Measurements from ENCODE around the gene ANKHD1. TPM values are rescaled to one million over a fixed set of nuclear protein-coding genes. Genes with fewer than 3 reads are reported as not detected.

ANKHD1 gene
- total RNA-seq, 1 experiment from 2014 or later, result 113 TPM

- TF ChIP-seq, protein P1, sequence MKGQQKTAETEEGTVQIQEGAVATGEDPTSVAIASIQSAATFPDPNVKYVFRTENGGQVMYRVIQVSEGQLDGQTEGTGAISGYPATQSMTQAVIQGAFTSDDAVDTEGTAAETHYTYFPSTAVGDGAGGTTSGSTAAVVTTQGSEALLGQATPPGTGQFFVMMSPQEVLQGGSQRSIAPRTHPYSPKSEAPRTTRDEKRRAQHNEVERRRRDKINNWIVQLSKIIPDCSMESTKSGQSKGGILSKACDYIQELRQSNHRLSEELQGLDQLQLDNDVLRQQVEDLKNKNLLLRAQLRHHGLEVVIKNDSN (CRISPR knock-in tag; IDR thresholded peaks at IDR 0.05), result peak; percentile 93
- TF ChIP-seq RELA (CRISPR knock-in tag; IDR thresholded peaks at IDR 0.05; ENCODE audit: borderline replicate concordance) (peak; percentile 93), NR2C2 (CRISPR knock-in tag; IDR thresholded peaks at IDR 0.05) (peak; percentile 44; the same call in 1 of the 2 replicates), ATF1 (CRISPR knock-in tag; IDR thresholded peaks at IDR 0.05) (no peak), NFATC4 (CRISPR knock-in tag; IDR thresholded peaks at IDR 0.05) (no peak), JUN (CRISPR knock-in tag; IDR thresholded peaks at IDR 0.05) (peak; percentile 40; the same call in 1 of the 2 replicates), GTF2I (CRISPR knock-in tag; conservative IDR thresholded peaks at IDR 0.05) (no peak), GRHL2 (CRISPR knock-in tag; IDR thresholded peaks at IDR 0.05; ENCODE audit: insufficient replicate concordance, severe bottlenecking) (no peak), KAT7 (CRISPR knock-in tag; IDR thresholded peaks at IDR 0.05; ENCODE audit: borderline replicate concordance) (0 out of 2 replicates have a peak, but pooled peaks have one; percentile 86), ZNF263 (CRISPR knock-in tag; IDR thresholded peaks at IDR 0.05; ENCODE audit: low read depth) (no peak), ZNF396 (CRISPR knock-in tag; IDR thresholded peaks at IDR 0.05; ENCODE audit: borderline replicate concordance) (no peak), EMX1 (CRISPR knock-in tag; IDR thresholded peaks at IDR 0.05) (0 out of 2 replicates have a peak, but pooled peaks have one; percentile 53), ZNF232 (CRISPR knock-in tag; IDR thresholded peaks at IDR 0.05) (no peak), ZNF138 (CRISPR knock-in tag; conservative IDR thresholded peaks at IDR 0.05) (0 out of 2 replicates have a peak, but pooled peaks have one; percentile 61), SP1 (CRISPR knock-in tag; conservative IDR thresholded peaks at IDR 0.05) (peak; percentile 90; the same call in 1 of the 2 replicates), PRRX2 (CRISPR knock-in tag; IDR thresholded peaks at IDR 0.05) (peak; percentile 70), E2F4 (CRISPR knock-in tag; IDR thresholded peaks at IDR 0.05; ENCODE audit: borderline replicate concordance, low read depth) (no peak), GABPB1 (CRISPR knock-in tag; IDR thresholded peaks at IDR 0.05) (no peak), ZNF423 (CRISPR knock-in tag; IDR thresholded peaks at IDR 0.05) (peak; percentile 59), ESRRA (CRISPR knock-in tag; IDR thresholded peaks at IDR 0.05; ENCODE audit: borderline replicate concordance) (peak; percentile 72; the same call in 1 of the 2 replicates), TCF7 (CRISPR knock-in tag; IDR thresholded peaks at IDR 0.05; ENCODE audit: low read depth) (no peak; the same call in 1 of the 2 replicates), HMGA2 (CRISPR knock-in tag; IDR thresholded peaks at IDR 0.05) (peak; percentile 10; the same call in 1 of the 2 replicates)
- TF ChIP-seq, protein P2, sequence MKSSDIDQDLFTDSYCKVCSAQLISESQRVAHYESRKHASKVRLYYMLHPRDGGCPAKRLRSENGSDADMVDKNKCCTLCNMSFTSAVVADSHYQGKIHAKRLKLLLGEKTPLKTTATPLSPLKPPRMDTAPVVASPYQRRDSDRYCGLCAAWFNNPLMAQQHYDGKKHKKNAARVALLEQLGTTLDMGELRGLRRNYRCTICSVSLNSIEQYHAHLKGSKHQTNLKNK (CRISPR knock-in tag; IDR thresholded peaks at IDR 0.05), result no peak
- TF ChIP-seq, protein P3, sequence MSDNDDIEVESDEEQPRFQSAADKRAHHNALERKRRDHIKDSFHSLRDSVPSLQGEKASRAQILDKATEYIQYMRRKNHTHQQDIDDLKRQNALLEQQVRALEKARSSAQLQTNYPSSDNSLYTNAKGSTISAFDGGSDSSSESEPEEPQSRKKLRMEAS (CRISPR knock-in tag; IDR thresholded peaks at IDR 0.05), result peak; percentile 99
- TF ChIP-seq, protein P4, sequence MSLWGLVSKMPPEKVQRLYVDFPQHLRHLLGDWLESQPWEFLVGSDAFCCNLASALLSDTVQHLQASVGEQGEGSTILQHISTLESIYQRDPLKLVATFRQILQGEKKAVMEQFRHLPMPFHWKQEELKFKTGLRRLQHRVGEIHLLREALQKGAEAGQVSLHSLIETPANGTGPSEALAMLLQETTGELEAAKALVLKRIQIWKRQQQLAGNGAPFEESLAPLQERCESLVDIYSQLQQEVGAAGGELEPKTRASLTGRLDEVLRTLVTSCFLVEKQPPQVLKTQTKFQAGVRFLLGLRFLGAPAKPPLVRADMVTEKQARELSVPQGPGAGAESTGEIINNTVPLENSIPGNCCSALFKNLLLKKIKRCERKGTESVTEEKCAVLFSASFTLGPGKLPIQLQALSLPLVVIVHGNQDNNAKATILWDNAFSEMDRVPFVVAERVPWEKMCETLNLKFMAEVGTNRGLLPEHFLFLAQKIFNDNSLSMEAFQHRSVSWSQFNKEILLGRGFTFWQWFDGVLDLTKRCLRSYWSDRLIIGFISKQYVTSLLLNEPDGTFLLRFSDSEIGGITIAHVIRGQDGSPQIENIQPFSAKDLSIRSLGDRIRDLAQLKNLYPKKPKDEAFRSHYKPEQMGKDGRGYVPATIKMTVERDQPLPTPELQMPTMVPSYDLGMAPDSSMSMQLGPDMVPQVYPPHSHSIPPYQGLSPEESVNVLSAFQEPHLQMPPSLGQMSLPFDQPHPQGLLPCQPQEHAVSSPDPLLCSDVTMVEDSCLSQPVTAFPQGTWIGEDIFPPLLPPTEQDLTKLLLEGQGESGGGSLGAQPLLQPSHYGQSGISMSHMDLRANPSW (CRISPR knock-in tag; conservative IDR thresholded peaks at IDR 0.05; ENCODE audit: low read depth), result no peak
- TF ChIP-seq, protein P5, sequence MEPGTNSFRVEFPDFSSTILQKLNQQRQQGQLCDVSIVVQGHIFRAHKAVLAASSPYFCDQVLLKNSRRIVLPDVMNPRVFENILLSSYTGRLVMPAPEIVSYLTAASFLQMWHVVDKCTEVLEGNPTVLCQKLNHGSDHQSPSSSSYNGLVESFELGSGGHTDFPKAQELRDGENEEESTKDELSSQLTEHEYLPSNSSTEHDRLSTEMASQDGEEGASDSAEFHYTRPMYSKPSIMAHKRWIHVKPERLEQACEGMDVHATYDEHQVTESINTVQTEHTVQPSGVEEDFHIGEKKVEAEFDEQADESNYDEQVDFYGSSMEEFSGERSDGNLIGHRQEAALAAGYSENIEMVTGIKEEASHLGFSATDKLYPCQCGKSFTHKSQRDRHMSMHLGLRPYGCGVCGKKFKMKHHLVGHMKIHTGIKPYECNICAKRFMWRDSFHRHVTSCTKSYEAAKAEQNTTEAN (CRISPR knock-in tag; IDR thresholded peaks at IDR 0.05), result 0 out of 2 replicates have a peak, but pooled peaks have one; percentile 69
- TF ChIP-seq, protein P6, sequence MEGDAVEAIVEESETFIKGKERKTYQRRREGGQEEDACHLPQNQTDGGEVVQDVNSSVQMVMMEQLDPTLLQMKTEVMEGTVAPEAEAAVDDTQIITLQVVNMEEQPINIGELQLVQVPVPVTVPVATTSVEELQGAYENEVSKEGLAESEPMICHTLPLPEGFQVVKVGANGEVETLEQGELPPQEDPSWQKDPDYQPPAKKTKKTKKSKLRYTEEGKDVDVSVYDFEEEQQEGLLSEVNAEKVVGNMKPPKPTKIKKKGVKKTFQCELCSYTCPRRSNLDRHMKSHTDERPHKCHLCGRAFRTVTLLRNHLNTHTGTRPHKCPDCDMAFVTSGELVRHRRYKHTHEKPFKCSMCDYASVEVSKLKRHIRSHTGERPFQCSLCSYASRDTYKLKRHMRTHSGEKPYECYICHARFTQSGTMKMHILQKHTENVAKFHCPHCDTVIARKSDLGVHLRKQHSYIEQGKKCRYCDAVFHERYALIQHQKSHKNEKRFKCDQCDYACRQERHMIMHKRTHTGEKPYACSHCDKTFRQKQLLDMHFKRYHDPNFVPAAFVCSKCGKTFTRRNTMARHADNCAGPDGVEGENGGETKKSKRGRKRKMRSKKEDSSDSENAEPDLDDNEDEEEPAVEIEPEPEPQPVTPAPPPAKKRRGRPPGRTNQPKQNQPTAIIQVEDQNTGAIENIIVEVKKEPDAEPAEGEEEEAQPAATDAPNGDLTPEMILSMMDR (IDR thresholded peaks at IDR 0.05), result no peak
Measured at GRCh38 chr5:140564196-140565023, 162.8 kb downstream of the ANKHD1 start, which contains the start of the genes APBB3 and SLC35A4 (continued).
